PC-3 (cell line): ENCODE data around the gene TRIM65. TPM values are rescaled to one million over a fixed set of nuclear protein-coding genes. Genes with fewer than 3 reads are reported as not detected.
A peak's percentile ranks its signal among the peaks of the same experiment; 100 is the strongest.

ENCODE experiments used
- ATAC-seq: fragments of 200-7000 bp; cut with Tn5 transposase; 2 replicates; pipeline ENCODE4 v1.9.1; 2020; ENCODE audit warnings: mild to moderate bottlenecking, moderate library complexity
- BruUV-seq: library from RNA; stranded (reverse); fragments of 400-500 nt; replicated peaks from 2 replicates; lab custom pipeline; 2021; lab: Mats Ljungman, UMichigan
- CTCF ChIA-PET: fragments of 300-600 bp; sonication (Branson Sonifier 250); formaldehyde crosslinking; loops from one replicate; lab custom pipeline; 2022; ENCODE audit warnings: antibody characterized with exemption; lab: Charles Lee
- POLR2A ChIA-PET: fragments of 300-600 bp; sonication (Branson Sonifier 250); formaldehyde crosslinking; loops from one replicate; lab custom pipeline; 2022; ENCODE audit warnings: antibody characterized with exemption; ENCODE audit not compliant: unreplicated experiment; lab: Charles Lee
- DNase-seq: peaks from one replicate; pipeline ENCODE4 v3.0.0-alpha.2; 2015
- H2AFZ ChIP-seq: fragments of 300-600 bp; sonication (generic); 2 replicates; pipeline ENCODE4 v1.6.0; 2016; ENCODE audit warnings: antibody characterized with exemption, low read length
- H3F3A ChIP-seq: fragments of 300-600 bp; sonication (generic); one replicate; pipeline ENCODE4 v1.6.0; 2017; ENCODE audit warnings: antibody characterized with exemption, low read length, control low read depth, mild to moderate bottlenecking; ENCODE audit not compliant: unreplicated experiment
- H3K27ac ChIP-seq: fragments of 300-600 bp; sonication (generic); 2 replicates; pipeline ENCODE4 v1.5.1; 2016; ENCODE audit warnings: mild to moderate bottlenecking, low read length
- H3K27me3 ChIP-seq: fragments of 300-600 bp; sonication (generic); 2 replicates; pipeline ENCODE4 v1.6.1; 2016; ENCODE audit warnings: low read length, mixed read lengths
- H3K36me3 ChIP-seq: fragments of 300-600 bp; sonication (generic); 2 replicates; pipeline ENCODE4 v1.6.1; 2016; ENCODE audit warnings: low read depth, mixed run types, low read length, mixed read lengths
- H3K4me1 ChIP-seq: fragments of 300-600 bp; sonication (generic); 2 replicates; pipeline ENCODE4 v1.5.1; 2016; ENCODE audit warnings: low read length; ENCODE audit not compliant: insufficient read depth
- H3K4me2 ChIP-seq: fragments of 300-600 bp; sonication (generic); 2 replicates; pipeline ENCODE4 v1.6.0; 2016; ENCODE audit warnings: low read length
- H3K4me3 ChIP-seq: fragments of 300-600 bp; sonication (generic); 2 replicates; pipeline ENCODE4 v1.5.1; 2016; ENCODE audit warnings: mild to moderate bottlenecking, low read length, mixed read lengths
- H3K79me2 ChIP-seq: fragments of 300-600 bp; sonication (generic); 2 replicates; pipeline ENCODE4 v1.6.1; 2017; ENCODE audit warnings: low read length, mixed read lengths
- H3K9ac ChIP-seq: fragments of 300-600 bp; sonication (generic); 2 replicates; pipeline ENCODE4 v1.6.0; 2016; ENCODE audit warnings: mild to moderate bottlenecking, low read length
- H3K9me2 ChIP-seq: fragments of 300-600 bp; sonication (generic); replicated peaks from 2 replicates; pipeline ENCODE4 v1.6.1; 2016; ENCODE audit warnings: mixed run types, low read length, mixed read lengths
- H3K9me3 ChIP-seq: fragments of 300-600 bp; sonication (generic); 2 replicates; pipeline ENCODE4 v1.6.1; 2016; ENCODE audit warnings: low read length, mixed read lengths
- H4K20me1 ChIP-seq: fragments of 300-600 bp; sonication (generic); 2 replicates; pipeline ENCODE4 v1.6.1; 2016; ENCODE audit warnings: low read length, mixed read lengths
- EZH2 ChIP-seq: fragments of 300-600 bp; sonication (generic); IDR thresholded peaks from one replicate; pipeline ENCODE4 v1.6.1; 2017; ENCODE audit warnings: antibody characterized with exemption, mild to moderate bottlenecking, low read length; ENCODE audit not compliant: unreplicated experiment
- EZH2phosphoT487 ChIP-seq: fragments of 300-600 bp; sonication (generic); IDR thresholded peaks from 2 replicates; pipeline ENCODE4 v1.6.1; 2018; ENCODE audit warnings: mild to moderate bottlenecking, antibody characterized with exemption, low read length, borderline replicate concordance
- intact Hi-C: fragments of 100-400 bp; cut with micrococcal nuclease; formaldehyde crosslinking; loops from 2 replicates; pipeline ENCODE4 v1.9.0; 2023
- total RNA-seq: library from RNA; depleted of rRNA; stranded (reverse); fragments of >200 nt; gene quantifications from 2 replicates; pipeline ENCODE4 v1.2.3, GENCODE V29; 2014
- TF ChIP-seq, protein P1 (sequence below): fragments of 300-600 bp; sonication (generic); conservative IDR thresholded peaks from 2 replicates; pipeline ENCODE4 v1.5.1; 2017; ENCODE audit warnings: antibody characterized with exemption, low read depth, mild to moderate bottlenecking, low read length

TRIM65 gene
- total RNA-seq, 1 experiment from 2014 or later: 32.3 TPM

DNA sequence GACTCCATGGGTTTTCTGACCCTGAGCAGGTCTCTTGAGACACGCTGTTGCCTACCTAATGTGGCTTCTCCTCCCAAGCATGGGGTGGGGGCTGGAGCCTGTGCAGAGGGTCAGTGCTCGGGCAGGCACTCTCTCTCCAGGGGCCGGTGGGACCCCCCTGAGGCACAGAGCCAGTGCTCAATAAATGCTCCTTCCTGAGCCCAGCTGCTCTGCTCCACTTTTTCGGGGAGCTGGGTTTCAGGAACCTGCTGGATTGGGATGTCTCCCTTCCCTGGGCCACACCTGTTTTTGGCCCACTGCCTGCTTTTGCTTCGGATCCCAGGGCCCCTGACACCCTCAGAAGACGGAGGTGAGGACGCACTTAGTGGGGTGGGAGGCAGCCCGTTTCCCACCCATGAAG lies 1.3 kb upstream of the TRIM65 start:
- H3K4me3 ChIP-seq: no peak overlapping the region
- no peaks in the 10 kb centered on the region for H3K9me3 ChIP-seq
- H3K9me2 ChIP-seq: no peaks in the 10 kb centered on the region
- ATAC-seq (no peak), DNase-seq (no peak)
- no peaks in the 10 kb centered on the region for H4K20me1 ChIP-seq
- peaks cover 32% of the 10 kb centered on the region for H3K36me3 ChIP-seq
- TF ChIP-seq, protein P1, sequence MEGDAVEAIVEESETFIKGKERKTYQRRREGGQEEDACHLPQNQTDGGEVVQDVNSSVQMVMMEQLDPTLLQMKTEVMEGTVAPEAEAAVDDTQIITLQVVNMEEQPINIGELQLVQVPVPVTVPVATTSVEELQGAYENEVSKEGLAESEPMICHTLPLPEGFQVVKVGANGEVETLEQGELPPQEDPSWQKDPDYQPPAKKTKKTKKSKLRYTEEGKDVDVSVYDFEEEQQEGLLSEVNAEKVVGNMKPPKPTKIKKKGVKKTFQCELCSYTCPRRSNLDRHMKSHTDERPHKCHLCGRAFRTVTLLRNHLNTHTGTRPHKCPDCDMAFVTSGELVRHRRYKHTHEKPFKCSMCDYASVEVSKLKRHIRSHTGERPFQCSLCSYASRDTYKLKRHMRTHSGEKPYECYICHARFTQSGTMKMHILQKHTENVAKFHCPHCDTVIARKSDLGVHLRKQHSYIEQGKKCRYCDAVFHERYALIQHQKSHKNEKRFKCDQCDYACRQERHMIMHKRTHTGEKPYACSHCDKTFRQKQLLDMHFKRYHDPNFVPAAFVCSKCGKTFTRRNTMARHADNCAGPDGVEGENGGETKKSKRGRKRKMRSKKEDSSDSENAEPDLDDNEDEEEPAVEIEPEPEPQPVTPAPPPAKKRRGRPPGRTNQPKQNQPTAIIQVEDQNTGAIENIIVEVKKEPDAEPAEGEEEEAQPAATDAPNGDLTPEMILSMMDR: no peak
- TF ChIP-seq EZH2phosphoT487 (no peak), EZH2 (no peak)
- POLR2A ChIA-PET: no interaction called here
- BruUV-seq: no TSS peak
- H2AFZ ChIP-seq: no peak overlapping the region
- peaks cover 9% of the 10 kb centered on the region for H3F3A ChIP-seq
- peaks cover 42% of the 10 kb centered on the region for H3K79me2 ChIP-seq
- H3K4me2 ChIP-seq: no peak overlapping the region
- no peaks in the 10 kb centered on the region for H3K27me3 ChIP-seq
- no peak overlapping the region for H3K27ac ChIP-seq
- CTCF ChIA-PET: no interaction called here
- intact Hi-C loops: loop anchor here (5.0 kb wide), 1 partner anchor 116 kb away; the partner anchor contains the start of gene UNK
- H3K4me1 ChIP-seq: peaks cover 16% of the 10 kb centered on the region
- no peak overlapping the region for H3K9ac ChIP-seq

DNA sequence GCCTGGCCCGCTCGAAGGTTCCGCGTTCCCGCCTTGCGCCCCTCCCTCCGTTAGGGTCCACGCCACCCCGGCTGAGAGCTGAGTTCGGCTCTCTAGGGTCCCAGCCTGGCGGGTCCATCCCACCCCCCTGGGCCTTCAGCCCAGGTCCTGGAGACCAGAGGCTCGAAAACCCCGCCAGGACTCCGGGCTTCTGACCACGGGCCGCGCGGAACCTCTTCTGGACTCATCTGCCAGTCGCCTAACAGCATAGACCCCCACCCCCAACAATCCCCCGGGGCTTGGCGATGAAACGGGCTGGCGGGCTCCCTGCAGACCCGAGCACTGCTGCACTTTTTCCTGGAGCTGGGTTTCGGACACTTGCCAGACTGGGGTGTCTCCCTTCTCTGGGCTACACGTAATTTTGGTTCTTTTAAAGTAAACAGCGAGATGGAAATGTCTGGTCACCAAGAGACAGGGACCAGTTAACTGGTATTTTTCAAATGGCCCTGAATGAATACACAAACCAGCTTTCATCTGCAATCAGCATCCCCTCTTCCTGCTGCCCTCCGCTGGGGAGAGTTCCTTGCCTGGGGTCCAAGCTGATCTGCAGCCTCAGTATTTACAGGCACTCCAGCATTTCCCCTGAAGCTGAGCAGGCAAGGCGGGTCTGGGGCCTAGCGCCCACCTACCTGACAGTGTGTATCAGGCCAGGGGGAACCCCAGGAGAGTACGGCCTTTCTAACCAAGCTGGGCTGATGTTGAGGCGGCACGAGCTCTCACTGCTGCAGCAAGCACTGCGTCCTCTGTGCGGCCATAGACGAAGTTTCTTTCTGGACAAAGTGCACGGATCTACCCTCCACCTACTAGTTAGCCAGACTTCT lies 639 bp upstream of the TRIM65 start:
- Histone ChIP-seq H3K9me3 (no peaks in the 10 kb centered on the region), H3K9ac (peak overlapping the region; percentile 94; the same call in 1 of the 2 replicates), H3K4me1 (peaks cover 14% of the 10 kb centered on the region), H4K20me1 (no peaks in the 10 kb centered on the region), H2AFZ (peak overlapping the region; percentile 40; the same call in 1 of the 2 replicates), H3K4me3 (peak overlapping the region; percentile 83), H3K79me2 (peaks cover 35% of the 10 kb centered on the region), H3K27ac (no peak overlapping the region), H3K4me2 (peak overlapping the region; percentile 98), H3K36me3 (peaks cover 30% of the 10 kb centered on the region), H3K27me3 (no peaks in the 10 kb centered on the region), H3F3A (peaks cover 9% of the 10 kb centered on the region), H3K9me2 (no peaks in the 10 kb centered on the region)
- DNase-seq (no peak), ATAC-seq (no peak)
- TSS peak; percentile 80 for BruUV-seq
- ChIA-PET POLR2A (no interaction called here), CTCF (interaction anchor here (0.7 to 1.3 kb wide), 4 partner anchors 8 to 114 kb away, joined by 3 to 7 read pairs (median 5); partner anchors contain the start of gene MRPL38)
- intact Hi-C loops: loop anchor here (2.0 to 5.0 kb wide), 2 partner anchors 43 to 115 kb away; partner anchors contain the start of genes UNK and WBP2
- TF ChIP-seq EZH2 (no peak), EZH2phosphoT487 (no peak)
- TF ChIP-seq, protein P1: no peak
